ENCODE data around the gene SIM1.
"Not testable (repeated sequence)": the region's sequence is repeated elsewhere in the genome, so short reads cannot be mapped to it uniquely, and the experiment has no call there.

Gene SIM1

GRCh38 chr6:100417036-100417435 is 47.7 kb downstream of the SIM1 start:
- no peak for DNase-seq

- no peak for DNase-seq
Measured at GRCh38 chr6:100415768-100416167, 49.0 kb downstream of the SIM1 start.

GRCh38 chr6:100412872-100413271 is 51.8 kb downstream of the SIM1 start:
- no peak for DNase-seq

- DNase-seq, result no peak
Measured at GRCh38 chr6:100404051-100404450, 60.7 kb downstream of the SIM1 start.

- no peak for DNase-seq
Measured at GRCh38 chr6:100393493-100393892, 71.2 kb downstream of the SIM1 start.

GRCh38 chr6:100392423-100392822 is 72.3 kb downstream of the SIM1 start:
- no peak for DNase-seq

- DNase-seq, result no peak
Measured at GRCh38 chr6:100388868-100389519, 75.7 kb downstream of the SIM1 start.

- DNase-seq, result no peak
Measured at GRCh38 chr6:100382767-100383195, 81.9 kb downstream of the SIM1 start.

GRCh38 chr6:100382031-100382430 is 82.7 kb downstream of the SIM1 start:
- no peak for DNase-seq

- DNase-seq, result no peak
Measured at GRCh38 chr6:100381111-100381510, 83.6 kb downstream of the SIM1 start.

GRCh38 chr6:100379386-100379785 is 85.3 kb downstream of the SIM1 start:
- DNase-seq, result no peak

- no peak for DNase-seq
Measured at GRCh38 chr6:100378576-100378975, 86.1 kb downstream of the SIM1 start.

GRCh38 chr6:100376103-100376502 is 88.6 kb downstream of the SIM1 start:
- DNase-seq, result no peak

- no peak for DNase-seq
Measured at GRCh38 chr6:100372326-100373091, 92.2 kb downstream of the SIM1 start.

GRCh38 chr6:100371591-100371990 is 93.1 kb downstream of the SIM1 start:
- no peak for DNase-seq

- no peak for DNase-seq
Measured at GRCh38 chr6:100370265-100370664, 94.5 kb downstream of the SIM1 start.

- no peak for DNase-seq
Measured at GRCh38 chr6:100366419-100366818, 98.3 kb downstream of the SIM1 start.

GRCh38 chr6:100363651-100364050 is 101.1 kb downstream of the SIM1 start:
- DNase-seq, result no peak

- not testable (repeated sequence) for DNase-seq
Measured at GRCh38 chr6:100354736-100355641, 109.7 kb downstream of the SIM1 start.

GRCh38 chr6:100353276-100354015 is 111.3 kb downstream of the SIM1 start:
- no peak for DNase-seq

GRCh38 chr6:100350139-100350538 is 114.6 kb downstream of the SIM1 start:
- DNase-seq, result no peak

- no peak for DNase-seq
Measured at GRCh38 chr6:100349366-100349765, 115.4 kb downstream of the SIM1 start.
